CD4-positive, alpha-beta memory T cell (primary cell): ENCODE results near the gene TPO. TPM values are rescaled to one million over a fixed set of nuclear protein-coding genes. Genes with fewer than 3 reads are reported as not detected.

Experiments
- CTCF ChIA-PET: fragments of 350-600 bp; sonication (Branson Sonifier 250); formaldehyde crosslinking; loops from one replicate; lab custom pipeline; 2021; ENCODE audit warnings: inconsistent platforms; ENCODE audit not compliant: partially characterized antibody; lab: Charles Lee
- POLR2A ChIA-PET: fragments of 350-600 bp; sonication (Branson Sonifier 250); formaldehyde crosslinking; loops from one replicate; lab custom pipeline; 2021; ENCODE audit not compliant: partially characterized antibody; lab: Charles Lee
- DNase-seq, 5 donors: peaks; one replicate each; pipeline versions ENCODE4 v3.0.0 to v3.0.0-alpha.2; 2020 to 2022; ENCODE audit warnings: mixed read lengths in 1 of 5
- H3K27ac ChIP-seq: one replicate; pipeline ENCODE4 v1.7.0; 2013; ENCODE audit warnings: low read depth, low read length
- H3K27me3 ChIP-seq: 2 replicates; pipeline ENCODE4 v1.7.0; 2013; ENCODE audit warnings: mild to moderate bottlenecking, low read length, moderate library complexity; ENCODE audit not compliant: insufficient read depth
- H3K36me3 ChIP-seq: 2 replicates; pipeline ENCODE4 v1.7.0; 2013; ENCODE audit warnings: mild to moderate bottlenecking, low read length, moderate library complexity; ENCODE audit not compliant: insufficient read depth
- H3K4me1 ChIP-seq: 2 replicates; pipeline ENCODE4 v1.7.0; 2013; ENCODE audit warnings: mild to moderate bottlenecking, low read length, moderate library complexity; ENCODE audit not compliant: insufficient read depth
- H3K4me3 ChIP-seq, 2 donors: one replicate each; pipeline ENCODE4 v1.7.0; 2013; ENCODE audit warnings: low read length in 2 of 2, mild to moderate bottlenecking in 1 of 2
- H3K9me3 ChIP-seq, 2 donors: one replicate each; pipeline ENCODE4 v1.7.0; 2013; ENCODE audit warnings: low read length in 2 of 2, control low read depth in 1 of 2; ENCODE audit not compliant: control insufficient read depth in 1 of 2
- H3K27ac Mint-ChIP-seq, 7 donors: one replicate each; pipeline ENCODE4 v1.8.0; 2020 to 2021; ENCODE audit warnings: mixed read lengths in 7 of 7, mild to moderate bottlenecking in 6 of 7, inconsistent platforms in 3 of 7, moderate library complexity in 3 of 7
- H3K27me3 Mint-ChIP-seq, 2 donors: one replicate each; pipeline ENCODE4 v1.8.0; 2020 to 2021; ENCODE audit warnings: mixed read lengths in 2 of 2
- H3K36me3 Mint-ChIP-seq, 2 donors: one replicate each; pipeline ENCODE4 v1.8.0; 2020 to 2021; ENCODE audit warnings: mixed read lengths in 2 of 2, inconsistent platforms in 1 of 2, mild to moderate bottlenecking in 1 of 2
- H3K4me1 Mint-ChIP-seq, 4 donors: one replicate each; pipeline ENCODE4 v1.8.0; 2020 to 2021; ENCODE audit warnings: mixed read lengths in 4 of 4, mild to moderate bottlenecking in 1 of 4
- H3K4me3 Mint-ChIP-seq, 8 donors: one replicate each; pipeline ENCODE4 v1.8.0; 2020 to 2021; ENCODE audit warnings: mixed read lengths in 8 of 8, mild to moderate bottlenecking in 7 of 8, moderate library complexity in 6 of 8, inconsistent platforms in 3 of 8
- H3K9me3 Mint-ChIP-seq, 8 donors: one replicate each; pipeline ENCODE4 v1.8.0; 2020 to 2021; ENCODE audit warnings: mixed read lengths in 8 of 8, mild to moderate bottlenecking in 5 of 8, inconsistent platforms in 3 of 8, moderate library complexity in 1 of 8
- intact Hi-C: fragments of 100-400 bp; cut with micrococcal nuclease; formaldehyde crosslinking; loops from one replicate; pipeline ENCODE4 v1.15.1; 2023
- polyA plus RNA-seq, 2 donors: library from polyadenylated mRNA; unstranded; fragments of 300-500 nt; fragmentation: Illumina TruSeq; gene quantifications; one replicate each; pipeline ENCODE4 v1.2.3, GENCODE V29; 2021
- total RNA-seq, 2 experiments: library from RNA; stranded (reverse); gene quantifications; one replicate each; pipeline ENCODE4 v1.2.3, GENCODE V29; 2021

TPO gene
- total and polyA plus RNA-seq, 4 experiments from 2014 or later, result 3.2 to 10.6 TPM; not detected in 2

- H3K4me1 Mint-ChIP-seq, result peaks cover 0 to 6% (median 2%) of the 10 kb centered on the region in 4 donors
- CTCF ChIA-PET, result no interaction called here
- H3K9me3 ChIP-seq, result no peaks in the 10 kb centered on the region
- peaks cover 0 to 4% of the 10 kb centered on the region in 2 donors for H3K27me3 Mint-ChIP-seq
- H3K27ac ChIP-seq, result no peak overlapping the region
- POLR2A ChIA-PET, result no interaction called here
- no peaks in the 10 kb centered on the region for H3K36me3 Mint-ChIP-seq
- no peak overlapping the region for H3K4me3 Mint-ChIP-seq
- DNase-seq, result no peak
- no peaks in the 10 kb centered on the region for H3K27me3 ChIP-seq
- intact Hi-C loops, result no loop called here
- H3K4me1 ChIP-seq, result no peaks in the 10 kb centered on the region
- no peaks in the 10 kb centered on the region for H3K9me3 Mint-ChIP-seq
- no peaks in the 10 kb centered on the region for H3K36me3 ChIP-seq
- no peak overlapping the region for H3K27ac Mint-ChIP-seq
- no peak overlapping the region for H3K4me3 ChIP-seq
Measured at GRCh38 chr2:1482981-1483380, 69.7 kb downstream of the TPO start.

GRCh38 chr2:1483551-1483950 is 70.3 kb downstream of the TPO start:
- no peaks in the 10 kb centered on the region for H3K9me3 Mint-ChIP-seq
- Histone ChIP-seq H3K36me3 (no peaks in the 10 kb centered on the region), H3K4me1 (no peaks in the 10 kb centered on the region), H3K4me3 (no peak overlapping the region), H3K9me3 (no peaks in the 10 kb centered on the region), H3K27ac (no peak overlapping the region), H3K27me3 (no peaks in the 10 kb centered on the region)
- no peak for DNase-seq
- H3K4me3 Mint-ChIP-seq, result no peak overlapping the region
- H3K27me3 Mint-ChIP-seq, result peaks cover 0 to 4% of the 10 kb centered on the region in 2 donors
- H3K36me3 Mint-ChIP-seq, result no peaks in the 10 kb centered on the region
- intact Hi-C loops, result no loop called here
- H3K27ac Mint-ChIP-seq, result no peak overlapping the region
- CTCF ChIA-PET, result interaction anchor here (1.2 kb wide), 1 partner anchor 68 kb away, joined by 3 read pairs; no protein-coding TSS in a partner anchor
- POLR2A ChIA-PET, result no interaction called here
- peaks cover 0 to 6% (median 2%) of the 10 kb centered on the region in 4 donors for H3K4me1 Mint-ChIP-seq

- Mint-ChIP-seq H3K36me3 (no peaks in the 10 kb centered on the region), H3K4me3 (no peak overlapping the region), H3K27me3 (peaks cover 0 to 2% of the 10 kb centered on the region in 2 donors), H3K4me1 (peaks cover 0 to 6% (median 2%) of the 10 kb centered on the region in 4 donors), H3K9me3 (peaks cover 0 to 2% (median 0%) of the 10 kb centered on the region in 8 donors), H3K27ac (no peak overlapping the region)
- no peaks in the 10 kb centered on the region for H3K9me3 ChIP-seq
- H3K36me3 ChIP-seq, result no peaks in the 10 kb centered on the region
- H3K4me1 ChIP-seq, result no peaks in the 10 kb centered on the region
- no peaks in the 10 kb centered on the region for H3K27me3 ChIP-seq
- intact Hi-C loops, result no loop called here
- CTCF ChIA-PET, result interaction anchor here (1.2 kb wide), 1 partner anchor 68 kb away, joined by 3 read pairs; no protein-coding TSS in a partner anchor
- no peak overlapping the region for H3K4me3 ChIP-seq
- POLR2A ChIA-PET, result no interaction called here
- H3K27ac ChIP-seq, result no peak overlapping the region
- no peak for DNase-seq
Measured at GRCh38 chr2:1484131-1484884, 71.0 kb downstream of the TPO start.

GRCh38 chr2:1486670-1487069 is 73.4 kb downstream of the TPO start:
- H3K9me3 Mint-ChIP-seq, result peaks cover 0 to 2% (median 0%) of the 10 kb centered on the region in 8 donors
- no peak overlapping the region for H3K4me3 ChIP-seq
- H3K4me3 Mint-ChIP-seq, result no peak overlapping the region
- DNase-seq, result no peak
- no peaks in the 10 kb centered on the region for H3K4me1 ChIP-seq
- H3K4me1 Mint-ChIP-seq, result peaks cover 0 to 6% (median 1%) of the 10 kb centered on the region in 4 donors
- peaks cover 0 to 2% of the 10 kb centered on the region in 2 donors for H3K27me3 Mint-ChIP-seq
- no peaks in the 10 kb centered on the region for H3K27me3 ChIP-seq
- intact Hi-C loops, result no loop called here
- CTCF ChIA-PET, result no interaction called here
- no peaks in the 10 kb centered on the region for H3K36me3 ChIP-seq
- H3K9me3 ChIP-seq, result no peaks in the 10 kb centered on the region
- H3K27ac Mint-ChIP-seq, result no peak overlapping the region
- POLR2A ChIA-PET, result no interaction called here
- no peaks in the 10 kb centered on the region for H3K36me3 Mint-ChIP-seq
- no peak overlapping the region for H3K27ac ChIP-seq

GRCh38 chr2:1487758-1488157 is 74.5 kb downstream of the TPO start:
- H3K4me1 Mint-ChIP-seq, result peaks cover 0 to 6% (median 1%) of the 10 kb centered on the region in 4 donors
- POLR2A ChIA-PET, result no interaction called here
- Histone ChIP-seq H3K27me3 (no peaks in the 10 kb centered on the region), H3K4me1 (no peaks in the 10 kb centered on the region), H3K27ac (no peak overlapping the region), H3K9me3 (no peaks in the 10 kb centered on the region), H3K36me3 (no peaks in the 10 kb centered on the region), H3K4me3 (no peak overlapping the region)
- peaks cover 0 to 2% of the 10 kb centered on the region in 2 donors for H3K27me3 Mint-ChIP-seq
- no peaks in the 10 kb centered on the region for H3K36me3 Mint-ChIP-seq
- CTCF ChIA-PET, result no interaction called here
- H3K27ac Mint-ChIP-seq, result no peak overlapping the region
- no peak overlapping the region for H3K4me3 Mint-ChIP-seq
- peaks cover 0 to 2% (median 0%) of the 10 kb centered on the region in 8 donors for H3K9me3 Mint-ChIP-seq
- intact Hi-C loops, result no loop called here
- DNase-seq, result no peak

GRCh38 chr2:1488181-1488671 is 75.0 kb downstream of the TPO start:
- CTCF ChIA-PET, result no interaction called here

GRCh38 chr2:1488851-1489250 is 75.6 kb downstream of the TPO start:
- CTCF ChIA-PET, result no interaction called here
- POLR2A ChIA-PET, result no interaction called here
- peaks cover 0 to 2% (median 0%) of the 10 kb centered on the region in 8 donors for H3K9me3 Mint-ChIP-seq
- no peaks in the 10 kb centered on the region for H3K4me1 ChIP-seq
- H3K4me1 Mint-ChIP-seq, result no peaks in the 10 kb centered on the region
- no peak overlapping the region for H3K4me3 ChIP-seq
- no peaks in the 10 kb centered on the region for H3K36me3 Mint-ChIP-seq
- H3K27me3 Mint-ChIP-seq, result peaks cover 0 to 2% of the 10 kb centered on the region in 2 donors
- intact Hi-C loops, result no loop called here
- H3K27ac ChIP-seq, result no peak overlapping the region
- no peaks in the 10 kb centered on the region for H3K36me3 ChIP-seq
- DNase-seq, result no peak
- no peaks in the 10 kb centered on the region for H3K27me3 ChIP-seq
- no peak overlapping the region for H3K27ac Mint-ChIP-seq
- no peak overlapping the region for H3K4me3 Mint-ChIP-seq
- no peaks in the 10 kb centered on the region for H3K9me3 ChIP-seq

More at GRCh38 chr2:1488181-1488671, 75.0 kb downstream of the TPO start:
- intact Hi-C loops, result no loop called here
- peaks cover 0 to 2% of the 10 kb centered on the region in 2 donors for H3K27me3 Mint-ChIP-seq
- no peak overlapping the region for H3K4me3 ChIP-seq
- POLR2A ChIA-PET, result no interaction called here
- H3K4me1 ChIP-seq, result no peaks in the 10 kb centered on the region
- no peaks in the 10 kb centered on the region for H3K36me3 ChIP-seq
- H3K27ac Mint-ChIP-seq, result peak overlapping the region in 1 of 7 donors; percentile 47
- H3K27me3 ChIP-seq, result no peaks in the 10 kb centered on the region
- H3K9me3 ChIP-seq, result no peaks in the 10 kb centered on the region
- no peak for DNase-seq
- no peak overlapping the region for H3K27ac ChIP-seq
- no peak overlapping the region for H3K4me3 Mint-ChIP-seq
- H3K36me3 Mint-ChIP-seq, result no peaks in the 10 kb centered on the region
- peaks cover 0 to 3% (median 0%) of the 10 kb centered on the region in 4 donors for H3K4me1 Mint-ChIP-seq
- peaks cover 0 to 2% (median 0%) of the 10 kb centered on the region in 8 donors for H3K9me3 Mint-ChIP-seq
